CD4-positive, CD25-positive, alpha-beta regulatory T cell (primary cell): ENCODE data around the gene UBE2U. TPM values are rescaled to one million over a fixed set of nuclear protein-coding genes. Genes with fewer than 3 reads are reported as not detected.

Source experiments
- ATAC-seq, 2 donors: fragments of 150-1000 bp; cut with Tn5 transposase; one replicate each; pipeline ENCODE4 v1.10.0; 2021; ENCODE audit warnings: low read depth in 2 of 2, moderate number of reproducible peaks in 2 of 2, moderate library complexity in 1 of 2
- DNase-seq, 3 donors: peaks; one replicate each; pipeline versions ENCODE4 v3.0.0 to v3.0.0-alpha.2; 2012 to 2022; ENCODE audit warnings: mixed read lengths in 1 of 3
- H3K27ac ChIP-seq: one replicate; pipeline ENCODE4 v1.7.0; 2013; ENCODE audit warnings: mild to moderate bottlenecking, low read length; ENCODE audit not compliant: insufficient read depth, poor library complexity, severe bottlenecking
- H3K27me3 ChIP-seq: one replicate; pipeline ENCODE4 v1.7.0; 2013; ENCODE audit warnings: low read length; ENCODE audit not compliant: control insufficient read depth, insufficient read depth
- H3K36me3 ChIP-seq: one replicate; pipeline ENCODE4 v1.7.0; 2013; ENCODE audit warnings: mild to moderate bottlenecking, low read length, moderate library complexity; ENCODE audit not compliant: control insufficient read depth, insufficient read depth
- H3K4me1 ChIP-seq: 2 replicates; pipeline ENCODE4 v1.7.0; 2013; ENCODE audit warnings: mild to moderate bottlenecking, low read length; ENCODE audit not compliant: insufficient read depth, control insufficient read depth, poor library complexity, severe bottlenecking
- H3K4me3 ChIP-seq: one replicate; pipeline ENCODE4 v1.7.0; 2013; ENCODE audit warnings: low read depth, mild to moderate bottlenecking, low read length, moderate library complexity
- H3K9me3 ChIP-seq, 2 experiments: 1 replicate in 1 of 2; 2 replicates in 1 of 2; pipeline ENCODE4 v1.7.0; 2013; ENCODE audit warnings: low read length in 2 of 2, mild to moderate bottlenecking in 1 of 2, moderate library complexity in 1 of 2; ENCODE audit not compliant: control insufficient read depth in 2 of 2
- H3K27ac Mint-ChIP-seq, 3 donors: one replicate each; pipeline ENCODE4 v1.8.0; 2020 to 2022; ENCODE audit warnings: mild to moderate bottlenecking in 3 of 3, mixed read lengths in 3 of 3, moderate library complexity in 2 of 3
- H3K27me3 Mint-ChIP-seq: one replicate; pipeline ENCODE4 v1.8.0; 2022; ENCODE audit warnings: mild to moderate bottlenecking, mixed read lengths
- H3K36me3 Mint-ChIP-seq: one replicate; pipeline ENCODE4 v1.8.0; 2020; ENCODE audit warnings: mixed read lengths
- H3K4me1 Mint-ChIP-seq, 4 donors: one replicate each; pipeline ENCODE4 v1.8.0; 2020 to 2022; ENCODE audit warnings: mixed read lengths in 4 of 4, mild to moderate bottlenecking in 1 of 4
- H3K4me3 Mint-ChIP-seq, 4 donors: one replicate each; pipeline ENCODE4 v1.8.0; 2020 to 2022; ENCODE audit warnings: mild to moderate bottlenecking in 4 of 4, mixed read lengths in 4 of 4, moderate library complexity in 3 of 4
- H3K9me3 Mint-ChIP-seq, 7 donors: one replicate each; pipeline ENCODE4 v1.8.0; 2020 to 2022; ENCODE audit warnings: mixed read lengths in 7 of 7, mild to moderate bottlenecking in 3 of 7, moderate library complexity in 2 of 7
- polyA plus RNA-seq, 4 donors: library from polyadenylated mRNA; unstranded; fragments of 300-500 nt; fragmentation: Illumina TruSeq; gene quantifications; one replicate each; pipeline ENCODE4 v1.2.3, GENCODE V29; 2021
- total RNA-seq: library from RNA; stranded (reverse); gene quantifications from one replicate; pipeline ENCODE4 v1.2.3, GENCODE V29; 2022

Gene UBE2U
- total and polyA plus RNA-seq, 5 donors from 2014 or later: not detected

- Mint-ChIP-seq H3K27me3 (peaks cover 10% of the 10 kb centered on the region), H3K36me3 (no peaks in the 10 kb centered on the region), H3K4me3 (no peak overlapping the region), H3K4me1 (no peaks in the 10 kb centered on the region), H3K27ac (no peak overlapping the region), H3K9me3 (peaks cover 0 to 2% (median 0%) of the 10 kb centered on the region in 7 donors)
- ATAC-seq: no peak
- Histone ChIP-seq H3K9me3 (no peaks in the 10 kb centered on the region), H3K4me3 (no peak overlapping the region), H3K4me1 (no peaks in the 10 kb centered on the region), H3K27ac (no peak overlapping the region), H3K36me3 (no peaks in the 10 kb centered on the region), H3K27me3 (no peaks in the 10 kb centered on the region)
- no peak for DNase-seq
These were observed 36.2 kb upstream of the UBE2U start for GRCh38 chr1:64167176-64167575.

- Mint-ChIP-seq H3K36me3 (no peaks in the 10 kb centered on the region), H3K4me1 (no peaks in the 10 kb centered on the region)
These were observed 32.2 kb upstream of the UBE2U start for GRCh38 chr1:64171246-64171645.

DNA sequence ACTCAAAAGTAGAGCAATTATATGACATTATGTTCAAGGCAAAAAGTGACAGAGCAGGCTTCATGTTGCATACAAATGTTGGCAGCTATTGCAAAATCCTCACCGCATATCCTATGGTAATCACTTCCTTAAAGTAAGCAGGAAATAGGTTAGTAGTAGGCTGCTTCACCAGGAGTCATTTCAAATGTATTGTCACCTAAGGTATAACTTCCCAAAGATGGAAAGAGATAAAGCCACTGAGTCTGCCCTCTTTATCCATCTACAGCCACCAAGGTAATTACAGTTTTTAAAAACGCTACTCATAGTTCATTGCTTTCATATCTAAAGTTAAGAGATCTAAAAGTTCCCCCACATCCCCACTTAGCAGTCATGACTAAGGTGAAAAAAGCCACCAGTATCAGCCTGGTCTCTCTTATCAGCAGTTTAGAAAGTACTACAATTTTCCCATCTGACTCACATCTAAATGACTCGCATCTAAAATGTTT, 31.6 kb upstream of the UBE2U start:
- peaks cover 0 to 2% (median 0%) of the 10 kb centered on the region in 7 donors for H3K9me3 Mint-ChIP-seq
- no peak overlapping the region for H3K27ac Mint-ChIP-seq
- ATAC-seq (no peak), DNase-seq (no peak)
- Histone ChIP-seq H3K27me3 (no peaks in the 10 kb centered on the region), H3K27ac (no peak overlapping the region), H3K4me1 (no peaks in the 10 kb centered on the region), H3K9me3 (no peaks in the 10 kb centered on the region), H3K36me3 (no peaks in the 10 kb centered on the region), H3K4me3 (no peak overlapping the region)
- peaks cover 9% of the 10 kb centered on the region for H3K27me3 Mint-ChIP-seq
- H3K4me1 Mint-ChIP-seq: no peaks in the 10 kb centered on the region
- H3K36me3 Mint-ChIP-seq: no peaks in the 10 kb centered on the region
- H3K4me3 Mint-ChIP-seq: no peak overlapping the region

More at GRCh38 chr1:64171246-64171645, 32.2 kb upstream of the UBE2U start:
- H3K9me3 Mint-ChIP-seq: peaks cover 0 to 2% (median 0%) of the 10 kb centered on the region in 7 donors
- H3K27me3 Mint-ChIP-seq: peaks cover 5% of the 10 kb centered on the region
- H3K4me3 ChIP-seq: no peak overlapping the region
- H3K27ac Mint-ChIP-seq: no peak overlapping the region
- ATAC-seq (no peak), DNase-seq (no peak)
- H3K4me1 ChIP-seq: no peaks in the 10 kb centered on the region
- no peaks in the 10 kb centered on the region for H3K9me3 ChIP-seq
- no peak overlapping the region for H3K4me3 Mint-ChIP-seq
- no peaks in the 10 kb centered on the region for H3K36me3 ChIP-seq
- H3K27ac ChIP-seq: no peak overlapping the region
- no peaks in the 10 kb centered on the region for H3K27me3 ChIP-seq

GRCh38 chr1:64172458-64172983, 30.9 kb upstream of the UBE2U start:
- Histone ChIP-seq H3K4me3 (no peak overlapping the region), H3K4me1 (no peaks in the 10 kb centered on the region), H3K27me3 (no peaks in the 10 kb centered on the region), H3K27ac (no peak overlapping the region), H3K9me3 (no peaks in the 10 kb centered on the region), H3K36me3 (no peaks in the 10 kb centered on the region)
- H3K4me1 Mint-ChIP-seq: no peaks in the 10 kb centered on the region
- peaks cover 9% of the 10 kb centered on the region for H3K27me3 Mint-ChIP-seq
- no peak for ATAC-seq
- H3K9me3 Mint-ChIP-seq: peaks cover 0 to 2% (median 0%) of the 10 kb centered on the region in 7 donors
- no peak overlapping the region for H3K27ac Mint-ChIP-seq
- no peak overlapping the region for H3K4me3 Mint-ChIP-seq
- no peak for DNase-seq
- no peaks in the 10 kb centered on the region for H3K36me3 Mint-ChIP-seq

DNA sequence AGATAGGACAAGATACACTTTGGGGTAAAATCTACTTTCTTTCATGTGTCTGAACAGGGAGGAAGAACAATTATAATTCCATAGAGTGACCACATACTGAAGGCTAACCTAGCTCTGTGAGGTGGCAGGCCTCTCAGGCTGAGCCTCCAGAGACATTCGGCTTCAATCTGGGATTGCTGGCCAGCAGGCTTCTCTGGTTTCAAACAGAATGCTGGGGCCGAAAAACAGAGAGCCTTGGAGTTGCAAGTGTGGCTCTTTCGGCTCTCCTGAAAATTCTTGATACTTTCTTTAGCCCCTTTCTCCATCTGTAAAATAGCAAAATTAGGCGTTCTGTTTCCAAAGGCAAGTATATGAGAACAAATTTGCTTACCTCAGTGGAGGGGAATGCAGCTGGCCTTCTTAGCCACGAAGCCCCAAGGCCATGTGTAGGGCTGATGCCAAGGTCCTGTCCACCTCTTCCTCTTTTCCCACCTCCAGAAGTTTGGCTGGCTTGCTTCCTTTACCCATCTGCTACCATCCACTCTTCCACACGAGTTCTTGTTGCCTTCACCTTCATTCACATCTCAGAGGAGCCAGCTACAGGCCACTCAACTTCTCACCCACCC, 30.0 kb upstream of the UBE2U start:
- no peaks in the 10 kb centered on the region for H3K9me3 ChIP-seq
- ATAC-seq (no peak), DNase-seq (no peak)
- Mint-ChIP-seq H3K9me3 (peaks cover 0 to 2% (median 0%) of the 10 kb centered on the region in 7 donors), H3K27me3 (peaks cover 9% of the 10 kb centered on the region), H3K27ac (no peak overlapping the region), H3K36me3 (no peaks in the 10 kb centered on the region), H3K4me3 (no peak overlapping the region), H3K4me1 (no peaks in the 10 kb centered on the region)
- no peak overlapping the region for H3K4me3 ChIP-seq
- no peak overlapping the region for H3K27ac ChIP-seq
- H3K27me3 ChIP-seq: no peaks in the 10 kb centered on the region
- H3K36me3 ChIP-seq: no peaks in the 10 kb centered on the region
- H3K4me1 ChIP-seq: no peaks in the 10 kb centered on the region

- Histone ChIP-seq H3K36me3 (no peaks in the 10 kb centered on the region), H3K27me3 (no peaks in the 10 kb centered on the region), H3K4me1 (no peaks in the 10 kb centered on the region), H3K9me3 (no peaks in the 10 kb centered on the region), H3K27ac (no peak overlapping the region), H3K4me3 (no peak overlapping the region)
- DNase-seq (no peak), ATAC-seq (no peak)
- no peak overlapping the region for H3K27ac Mint-ChIP-seq
- no peaks in the 10 kb centered on the region for H3K4me1 Mint-ChIP-seq
- no peak overlapping the region for H3K4me3 Mint-ChIP-seq
- H3K27me3 Mint-ChIP-seq: peaks cover 13% of the 10 kb centered on the region
- no peaks in the 10 kb centered on the region for H3K9me3 Mint-ChIP-seq
- H3K36me3 Mint-ChIP-seq: no peaks in the 10 kb centered on the region
These were observed 27.8 kb upstream of the UBE2U start for GRCh38 chr1:64175639-64176038.

- Histone ChIP-seq H3K4me3 (no peak overlapping the region), H3K4me1 (no peaks in the 10 kb centered on the region), H3K36me3 (no peaks in the 10 kb centered on the region), H3K9me3 (no peaks in the 10 kb centered on the region), H3K27me3 (no peaks in the 10 kb centered on the region), H3K27ac (no peak overlapping the region)
- no peak overlapping the region for H3K4me3 Mint-ChIP-seq
- H3K9me3 Mint-ChIP-seq: no peaks in the 10 kb centered on the region
- ATAC-seq (no peak), DNase-seq (no peak)
- H3K36me3 Mint-ChIP-seq: no peaks in the 10 kb centered on the region
- H3K27ac Mint-ChIP-seq: no peak overlapping the region
- peaks cover 13% of the 10 kb centered on the region for H3K27me3 Mint-ChIP-seq
- H3K4me1 Mint-ChIP-seq: no peaks in the 10 kb centered on the region
These were observed 26.8 kb upstream of the UBE2U start for GRCh38 chr1:64176659-64177058.

DNA sequence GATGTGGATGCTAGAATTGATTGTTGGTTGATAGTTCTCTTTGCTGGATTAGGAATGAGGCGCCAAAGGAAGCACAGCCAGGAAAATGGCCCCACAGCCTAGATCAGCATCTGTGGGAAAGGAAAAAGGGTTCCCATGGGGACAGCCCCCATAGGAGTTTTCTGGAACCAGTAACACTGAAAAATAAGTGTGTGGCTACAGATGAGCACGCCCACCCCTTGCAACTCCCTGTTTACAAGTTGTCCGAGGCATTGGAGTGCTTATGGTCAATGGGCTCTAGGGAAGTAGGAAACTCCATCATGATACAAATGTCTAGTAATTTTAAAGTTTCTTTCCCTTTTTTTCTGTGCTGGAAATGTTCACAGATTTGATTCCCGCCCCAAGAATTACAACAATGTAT, 23.8 kb upstream of the UBE2U start:
- Mint-ChIP-seq H3K27ac (no peak overlapping the region), H3K4me1 (peaks cover 0 to 8% (median 0%) of the 10 kb centered on the region in 4 donors), H3K27me3 (peaks cover 14% of the 10 kb centered on the region), H3K4me3 (no peak overlapping the region), H3K36me3 (no peaks in the 10 kb centered on the region), H3K9me3 (peaks cover 0 to 2% (median 0%) of the 10 kb centered on the region in 7 donors)
- H3K9me3 ChIP-seq: no peaks in the 10 kb centered on the region
- no peak for DNase-seq
- no peak overlapping the region for H3K27ac ChIP-seq
- no peak overlapping the region for H3K4me3 ChIP-seq
- no peaks in the 10 kb centered on the region for H3K4me1 ChIP-seq
- no peaks in the 10 kb centered on the region for H3K36me3 ChIP-seq
- ATAC-seq: no peak
- no peaks in the 10 kb centered on the region for H3K27me3 ChIP-seq
